Activated CD8-positive, alpha-beta memory T cell treated with anti-CD3 and anti-CD28 coated beads for 24 hours (primary cell): ENCODE data around the gene PCDH11Y.
"Not testable (repeated sequence)": the region's sequence is repeated elsewhere in the genome, so short reads cannot be mapped to it uniquely, and the experiment has no call there.

ENCODE experiments used
- DNase-seq: peaks from one replicate; pipeline ENCODE4 v3.0.0-alpha.2; 2020

PCDH11Y gene

GRCh38 chrY:5000057-5000456, at the start of gene PCDH11Y:
Gene PCDH11Y (plus strand): TSS chrY:5000296. CDS start chrY:5057100, 56,804 bp downstream.
- DNase-seq = not testable (repeated sequence)

GRCh38 chrY:4967894-4968293, 32.2 kb upstream of the PCDH11Y start:
- DNase-seq = not testable (repeated sequence)

- DNase-seq = not testable (repeated sequence)
Measured at GRCh38 chrY:4991743-4992400, 8.2 kb upstream of the PCDH11Y start.

- not testable (repeated sequence) for DNase-seq
Measured at GRCh38 chrY:4994892-4995291, 5.2 kb upstream of the PCDH11Y start.

GRCh38 chrY:5002476-5003184, 2.5 kb downstream of the PCDH11Y start:
- DNase-seq = not testable (repeated sequence)

GRCh38 chrY:5038972-5039523, 39.0 kb downstream of the PCDH11Y start:
- DNase-seq = not testable (repeated sequence)

GRCh38 chrY:5083017-5083416, 82.9 kb downstream of the PCDH11Y start:
- DNase-seq = not testable (repeated sequence)

GRCh38 chrY:5182998-5183397, 182.9 kb downstream of the PCDH11Y start:
- not testable (repeated sequence) for DNase-seq

GRCh38 chrY:5215116-5215515, 215.0 kb downstream of the PCDH11Y start:
- not testable (repeated sequence) for DNase-seq

- not testable (repeated sequence) for DNase-seq
Measured at GRCh38 chrY:5324931-5325330, 324.8 kb downstream of the PCDH11Y start.

- not testable (repeated sequence) for DNase-seq
Measured at GRCh38 chrY:5342220-5342619, 342.1 kb downstream of the PCDH11Y start.

- DNase-seq = not testable (repeated sequence)
Measured at GRCh38 chrY:5543705-5544104, 543.6 kb downstream of the PCDH11Y start.

- not testable (repeated sequence) for DNase-seq
Measured at GRCh38 chrY:5638589-5638988, 638.5 kb downstream of the PCDH11Y start.

- not testable (repeated sequence) for DNase-seq
Measured at GRCh38 chrY:5679265-5679664, 679.2 kb downstream of the PCDH11Y start.

GRCh38 chrY:5708727-5709126, 708.6 kb downstream of the PCDH11Y start:
- DNase-seq = not testable (repeated sequence)

- not testable (repeated sequence) for DNase-seq
Measured at GRCh38 chrY:5709788-5710381, 709.8 kb downstream of the PCDH11Y start.

GRCh38 chrY:5761403-5761802, 761.3 kb downstream of the PCDH11Y start:
- DNase-seq = not testable (repeated sequence)

GRCh38 chrY:5776485-5776884, 776.4 kb downstream of the PCDH11Y start:
- not testable (repeated sequence) for DNase-seq
